PC-9 (cell line): ENCODE measurements around the gene SPSB4. TPM values are rescaled to one million over a fixed set of nuclear protein-coding genes. Genes with fewer than 3 reads are reported as not detected.
A peak's percentile ranks its signal among the peaks of the same experiment; 100 is the strongest.

Source experiments
- BruUV-seq: library from RNA; stranded (reverse); fragments of 400-500 nt; replicated peaks from 2 replicates; lab custom pipeline; 2021; lab: Mats Ljungman, UMichigan
- CTCF ChIA-PET: fragments of 300-600 bp; sonication (Branson Sonifier 250); formaldehyde crosslinking; loops from one replicate; lab custom pipeline; 2022; ENCODE audit warnings: antibody characterized with exemption; lab: Charles Lee
- POLR2A ChIA-PET: fragments of 300-600 bp; sonication (Branson Sonifier 250); formaldehyde crosslinking; loops from one replicate; lab custom pipeline; 2022; ENCODE audit warnings: antibody characterized with exemption; ENCODE audit not compliant: unreplicated experiment; lab: Charles Lee
- DNase-seq, 2 experiments: peaks; one replicate each; pipeline versions ENCODE4 v3.0.0 to v3.0.0-alpha.2; 2015 to 2022; ENCODE audit warnings: mixed read lengths in 1 of 2
- H2AFZ ChIP-seq: fragments of 200-600 bp; sonication (generic); 2 replicates; pipeline ENCODE4 v1.8.1; 2017; ENCODE audit warnings: antibody characterized with exemption
- H3F3A ChIP-seq: fragments of 200-600 bp; sonication (generic); 2 replicates; pipeline ENCODE4 v1.8.1; 2017; ENCODE audit warnings: antibody characterized with exemption, mild to moderate bottlenecking, low read depth; ENCODE audit not compliant: insufficient read depth
- H3K27ac ChIP-seq: fragments of 200-600 bp; sonication (generic); 2 replicates; pipeline ENCODE4 v1.6.1; 2016; ENCODE audit warnings: mixed run types
- H3K27me3 ChIP-seq: fragments of 200-600 bp; sonication (generic); 2 replicates; pipeline ENCODE4 v1.6.1; 2016; ENCODE audit warnings: low read depth, mixed run types; ENCODE audit not compliant: insufficient read depth
- H3K36me3 ChIP-seq: fragments of 200-600 bp; sonication (generic); 2 replicates; pipeline ENCODE4 v1.6.1; 2016; ENCODE audit warnings: low read depth, mixed run types
- H3K4me1 ChIP-seq: fragments of 200-600 bp; sonication (generic); replicated peaks from 2 replicates; pipeline ENCODE4 v1.6.1; 2016; ENCODE audit warnings: mixed run types; ENCODE audit not compliant: insufficient read depth
- H3K4me2 ChIP-seq: fragments of 200-600 bp; sonication (generic); 2 replicates; pipeline ENCODE4 v1.6.1; 2017; ENCODE audit warnings: mixed run types
- H3K4me3 ChIP-seq: fragments of 200-600 bp; sonication (generic); 2 replicates; pipeline ENCODE4 v1.6.1; 2016; ENCODE audit warnings: mixed run types
- H3K79me2 ChIP-seq: fragments of 200-600 bp; sonication (generic); 2 replicates; pipeline ENCODE4 v1.6.1; 2017; ENCODE audit warnings: low read depth, mixed run types
- H3K9me2 ChIP-seq: fragments of 200-600 bp; sonication (generic); 2 replicates; pipeline ENCODE4 v1.8.1; 2017; ENCODE audit warnings: mild to moderate bottlenecking; ENCODE audit not compliant: insufficient read depth
- H3K9me3 ChIP-seq: fragments of 200-600 bp; sonication (generic); 2 replicates; pipeline ENCODE4 v1.8.1; 2016; ENCODE audit warnings: low read depth; ENCODE audit not compliant: insufficient read depth
- H4K20me1 ChIP-seq: fragments of 200-600 bp; sonication (generic); 2 replicates; pipeline ENCODE4 v1.8.1; 2017; ENCODE audit not compliant: insufficient read depth
- CTCF ChIP-seq: fragments of 200-600 bp; sonication (generic); conservative IDR thresholded peaks from 2 replicates; pipeline ENCODE4 v1.6.1; 2017; ENCODE audit warnings: mixed run types, antibody characterized with exemption, mild to moderate bottlenecking, moderate library complexity
- EZH2 ChIP-seq: fragments of 200-600 bp; sonication (generic); IDR thresholded peaks from 2 replicates; pipeline ENCODE4 v1.8.0; 2017; ENCODE audit warnings: antibody characterized with exemption, low read depth
- intact Hi-C: fragments of 100-400 bp; cut with micrococcal nuclease; formaldehyde crosslinking; loops from one replicate; pipeline ENCODE4 v1.10.0; 2022; ENCODE audit not compliant: unreplicated experiment
- total RNA-seq: library from RNA; stranded (reverse); gene quantifications from 2 replicates; pipeline ENCODE4 v1.2.3, GENCODE V29; 2021

SPSB4 gene
- total RNA-seq, 1 experiment from 2014 or later = not detected

GRCh38 chr3:141143517-141143916 is 92.4 kb downstream of the SPSB4 start:
- BruUV-seq = no TSS peak
- no peaks in the 10 kb centered on the region for H4K20me1 ChIP-seq
- H3K4me3 ChIP-seq = no peak overlapping the region
- H3K4me1 ChIP-seq = no peaks in the 10 kb centered on the region
- H3K27ac ChIP-seq = no peak overlapping the region
- H3K4me2 ChIP-seq = no peak overlapping the region
- no peaks in the 10 kb centered on the region for H3K9me3 ChIP-seq
- intact Hi-C loops = no loop called here
- ChIA-PET CTCF (no interaction called here), POLR2A (no interaction called here)
- H3K79me2 ChIP-seq = no peaks in the 10 kb centered on the region
- no peaks in the 10 kb centered on the region for H3K36me3 ChIP-seq
- H3K9me2 ChIP-seq = 0 out of 2 replicates have a peak, but pooled peaks cover 5% of the 10 kb centered on the region
- H3K27me3 ChIP-seq = peaks cover 6% of the 10 kb centered on the region; the same call in 1 of the 2 replicates
- H3F3A ChIP-seq = no peaks in the 10 kb centered on the region
- DNase-seq = no peak
- no peak overlapping the region for H2AFZ ChIP-seq
- no peak for TF ChIP-seq CTCF
- no peak for TF ChIP-seq EZH2

GRCh38 chr3:141146979-141147470 is 95.9 kb downstream of the SPSB4 start:
- 0 out of 2 replicates have a peak, but pooled peaks cover 5% of the 10 kb centered on the region for H3K9me2 ChIP-seq
- DNase-seq = no peak
- no peak overlapping the region for H3K27ac ChIP-seq
- H4K20me1 ChIP-seq = no peaks in the 10 kb centered on the region
- H3K9me3 ChIP-seq = no peaks in the 10 kb centered on the region
- no peak overlapping the region for H3K4me2 ChIP-seq
- no peaks in the 10 kb centered on the region for H3K36me3 ChIP-seq
- BruUV-seq = no TSS peak
- no peak overlapping the region for H3K4me3 ChIP-seq
- H3K79me2 ChIP-seq = no peaks in the 10 kb centered on the region
- TF ChIP-seq EZH2 (no peak), CTCF (no peak)
- no peak overlapping the region for H2AFZ ChIP-seq
- no peaks in the 10 kb centered on the region for H3K4me1 ChIP-seq
- CTCF ChIA-PET = no interaction called here
- intact Hi-C loops = no loop called here
- POLR2A ChIA-PET = no interaction called here
- H3K27me3 ChIP-seq = peaks cover 6% of the 10 kb centered on the region; the same call in 1 of the 2 replicates
- no peaks in the 10 kb centered on the region for H3F3A ChIP-seq

- ChIA-PET CTCF (no interaction called here), POLR2A (no interaction called here)
- no peaks in the 10 kb centered on the region for H3K9me3 ChIP-seq
- H3K4me3 ChIP-seq = no peak overlapping the region
- no peaks in the 10 kb centered on the region for H3K36me3 ChIP-seq
- peak; percentile 16 to 41 for DNase-seq
- no peaks in the 10 kb centered on the region for H3F3A ChIP-seq
- H3K4me2 ChIP-seq = no peak overlapping the region
- H4K20me1 ChIP-seq = no peaks in the 10 kb centered on the region
- peaks cover 6% of the 10 kb centered on the region; the same call in 1 of the 2 replicates for H3K27me3 ChIP-seq
- no peaks in the 10 kb centered on the region for H3K79me2 ChIP-seq
- no TSS peak for BruUV-seq
- no peak overlapping the region for H3K27ac ChIP-seq
- no peak for TF ChIP-seq EZH2
- TF ChIP-seq CTCF = no peak
- H2AFZ ChIP-seq = no peak overlapping the region
- H3K9me2 ChIP-seq = 0 out of 2 replicates have a peak, but pooled peaks cover 5% of the 10 kb centered on the region
- no peaks in the 10 kb centered on the region for H3K4me1 ChIP-seq
- intact Hi-C loops = no loop called here
Measured at GRCh38 chr3:141147657-141148056, 96.5 kb downstream of the SPSB4 start.
